DMS153 (cell line): ENCODE measurements around the gene MYH6.
A peak's percentile ranks its signal among the peaks of the same experiment; 100 is the strongest.

Experiments
- DNase-seq: peaks from one replicate; lab custom pipeline; 2025; lab: John Stamatoyannopoulos, UW

MYH6 gene

DNA sequence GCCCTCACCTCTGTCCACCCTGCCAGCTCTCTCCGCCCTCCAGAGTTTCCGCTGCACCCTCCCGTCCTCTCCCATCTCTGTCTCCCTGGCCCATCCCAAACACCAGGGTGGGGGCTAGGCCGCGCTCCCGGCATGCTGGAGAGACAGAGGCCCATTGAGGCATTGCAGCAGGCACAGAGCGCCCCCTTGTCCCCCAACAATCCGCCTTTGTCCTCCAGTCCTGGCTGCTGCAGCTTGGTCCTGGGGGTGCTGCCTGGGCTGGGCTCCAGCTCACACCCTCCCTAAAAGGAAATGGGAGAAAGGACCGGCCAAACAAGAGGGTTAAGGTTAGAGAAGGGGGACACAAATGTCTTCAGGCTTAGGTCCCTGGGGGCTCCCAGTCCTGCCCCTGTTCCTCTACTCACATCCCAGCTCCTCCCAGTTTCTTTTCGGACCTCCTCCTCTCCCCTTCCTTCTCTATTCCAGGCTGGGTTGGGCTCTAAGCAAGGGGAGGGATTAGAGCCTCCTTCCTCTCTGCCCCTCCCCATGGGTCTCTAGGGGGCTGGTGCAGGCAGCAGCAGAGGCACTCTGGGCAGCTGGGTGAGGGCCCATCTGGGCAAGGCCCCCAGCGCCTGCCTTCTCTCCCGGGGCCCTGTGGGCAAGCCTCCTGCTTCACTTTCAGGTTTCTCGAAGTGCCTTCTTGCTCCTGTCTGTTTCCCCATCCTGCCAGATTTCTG is 31.4 kb downstream of the MYH6 start, which contains the start of gene CMTM5:
Gene CMTM5, plus strand, starts transcription at position 565 of the 716 bp plus-strand sequence. CDS start 206 bp downstream, outside the sequence.
- DNase-seq = no peak

DNA sequence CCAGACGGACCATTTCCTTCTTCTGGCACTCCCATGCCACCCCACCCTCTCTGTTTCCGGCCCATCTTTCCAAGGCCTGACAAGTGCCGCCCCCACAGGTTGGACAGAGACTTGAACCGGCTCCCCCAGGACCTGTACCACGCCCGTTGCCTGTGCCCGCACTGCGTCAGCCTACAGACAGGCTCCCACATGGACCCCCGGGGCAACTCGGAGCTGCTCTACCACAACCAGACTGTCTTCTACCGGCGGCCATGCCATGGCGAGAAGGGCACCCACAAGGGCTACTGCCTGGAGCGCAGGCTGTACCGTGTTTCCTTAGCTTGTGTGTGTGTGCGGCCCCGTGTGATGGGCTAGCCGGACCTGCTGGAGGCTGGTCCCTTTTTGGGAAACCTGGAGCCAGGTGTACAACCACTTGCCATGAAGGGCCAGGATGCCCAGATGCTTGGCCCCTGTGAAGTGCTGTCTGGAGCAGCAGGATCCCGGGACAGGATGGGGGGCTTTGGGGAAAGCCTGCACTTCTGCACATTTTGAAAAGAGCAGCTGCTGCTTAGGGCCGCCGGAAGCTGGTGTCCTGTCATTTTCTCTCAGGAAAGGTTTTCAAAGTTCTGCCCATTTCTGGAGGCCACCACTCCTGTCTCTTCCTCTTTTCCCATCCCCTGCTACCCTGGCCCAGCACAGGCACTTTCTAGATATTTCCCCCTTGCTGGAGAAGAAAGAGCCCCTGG is 32.4 kb downstream of the MYH6 start:
- no peak for DNase-seq

DNA sequence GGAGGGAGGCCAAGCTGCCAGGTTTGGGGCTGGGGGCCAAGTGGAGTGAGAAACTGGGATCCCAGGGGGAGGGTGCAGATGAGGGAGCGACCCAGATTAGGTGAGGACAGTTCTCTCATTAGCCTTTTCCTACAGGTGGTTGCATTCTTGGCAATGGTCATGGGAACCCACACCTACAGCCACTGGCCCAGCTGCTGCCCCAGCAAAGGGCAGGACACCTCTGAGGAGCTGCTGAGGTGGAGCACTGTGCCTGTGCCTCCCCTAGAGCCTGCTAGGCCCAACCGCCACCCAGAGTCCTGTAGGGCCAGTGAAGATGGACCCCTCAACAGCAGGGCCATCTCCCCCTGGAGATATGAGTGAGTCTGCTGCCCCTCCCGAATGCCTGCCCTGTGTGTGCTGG is 35.0 kb downstream of the MYH6 start:
- DNase-seq = no peak

DNA sequence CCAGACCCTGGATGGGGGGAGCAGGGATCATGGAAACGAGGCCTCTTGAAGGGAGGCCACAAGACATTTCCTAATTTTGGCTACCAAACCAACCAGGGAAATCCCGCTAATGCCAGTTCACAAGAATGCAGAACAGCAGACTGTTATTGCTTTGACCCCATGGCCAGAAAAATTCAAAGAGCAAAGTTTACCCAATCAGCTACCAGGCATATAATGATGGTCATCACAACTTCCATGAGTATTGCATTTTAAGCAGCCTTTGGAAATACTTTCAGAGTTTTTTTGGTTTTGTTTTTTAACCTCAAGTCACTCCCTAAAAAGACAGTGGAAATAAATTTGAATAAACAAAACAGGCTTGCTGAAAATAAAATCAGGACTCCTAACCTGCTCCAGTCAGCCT is 35.6 kb downstream of the MYH6 start, which contains the start of gene IL25:
Gene IL25, plus strand, starts transcription at position 301 of the 400 bp plus-strand sequence.
- no peak for DNase-seq

DNA sequence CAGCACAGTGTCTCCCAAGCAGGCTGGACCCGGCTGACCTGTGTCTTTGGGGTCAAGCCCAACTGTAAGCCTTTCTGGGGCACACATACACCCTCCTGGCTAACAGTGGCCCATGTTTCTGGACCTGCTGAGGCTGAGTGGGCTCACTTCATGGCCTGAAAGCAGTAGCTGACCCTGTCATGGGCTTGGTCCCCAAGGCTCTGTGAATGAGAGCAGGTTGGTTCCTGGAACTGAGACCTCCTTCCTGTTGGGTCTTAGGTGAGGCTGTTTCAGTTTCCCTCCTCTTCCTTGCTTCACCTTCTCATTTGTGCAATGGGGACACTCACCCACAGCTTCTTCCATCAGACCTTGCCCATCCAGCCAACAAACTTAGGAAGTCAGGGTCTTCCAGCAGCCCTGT is 36.2 kb downstream of the MYH6 start:
- no peak for DNase-seq

DNA sequence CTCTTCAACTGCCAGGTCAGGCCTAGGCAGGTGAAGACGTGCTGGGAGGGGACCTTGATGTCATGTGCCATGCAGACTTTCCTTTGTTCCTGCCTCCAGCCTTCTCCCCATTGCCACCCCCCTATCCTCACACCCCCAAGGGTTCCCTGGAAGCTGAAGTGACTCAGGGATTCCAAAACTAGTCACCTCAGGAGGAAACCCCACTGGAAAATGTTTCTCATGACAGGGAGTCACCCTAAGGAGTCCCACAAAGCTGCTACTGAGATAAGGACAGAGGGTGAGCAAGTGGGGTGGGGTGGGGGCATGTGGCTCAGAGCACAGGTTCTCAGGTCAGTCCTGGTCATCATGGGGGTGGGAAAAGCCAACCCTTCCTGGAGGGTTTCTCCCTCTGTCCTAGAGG is 37.9 kb downstream of the MYH6 start:
- DNase-seq = no peak

DNA sequence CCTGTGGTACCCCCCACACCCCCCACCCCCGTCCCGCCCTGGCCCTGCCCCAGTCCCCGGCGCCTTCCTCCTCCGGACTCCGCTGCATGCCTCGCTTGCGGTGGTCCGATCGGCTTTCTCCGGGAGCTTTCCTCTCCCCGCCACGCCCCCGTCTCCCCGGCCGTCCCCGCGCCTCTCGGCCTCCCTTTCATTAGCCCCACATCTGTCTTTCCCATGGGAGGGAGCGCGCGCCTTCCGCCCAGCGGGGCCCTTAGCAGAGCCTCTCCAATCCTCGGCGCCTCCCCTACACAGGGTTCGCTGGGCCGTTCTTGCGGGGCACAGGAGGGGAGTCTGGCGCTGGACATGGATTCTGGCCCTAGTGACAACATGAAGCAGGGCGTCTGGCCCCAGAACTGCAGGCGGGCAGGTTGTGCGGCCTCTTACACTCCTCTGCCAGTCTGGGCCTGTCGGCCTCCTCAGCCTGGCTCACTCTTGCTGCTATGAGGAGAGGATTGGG is 41.6 kb downstream of the MYH6 start:
- peak; percentile 54 for DNase-seq

DNA sequence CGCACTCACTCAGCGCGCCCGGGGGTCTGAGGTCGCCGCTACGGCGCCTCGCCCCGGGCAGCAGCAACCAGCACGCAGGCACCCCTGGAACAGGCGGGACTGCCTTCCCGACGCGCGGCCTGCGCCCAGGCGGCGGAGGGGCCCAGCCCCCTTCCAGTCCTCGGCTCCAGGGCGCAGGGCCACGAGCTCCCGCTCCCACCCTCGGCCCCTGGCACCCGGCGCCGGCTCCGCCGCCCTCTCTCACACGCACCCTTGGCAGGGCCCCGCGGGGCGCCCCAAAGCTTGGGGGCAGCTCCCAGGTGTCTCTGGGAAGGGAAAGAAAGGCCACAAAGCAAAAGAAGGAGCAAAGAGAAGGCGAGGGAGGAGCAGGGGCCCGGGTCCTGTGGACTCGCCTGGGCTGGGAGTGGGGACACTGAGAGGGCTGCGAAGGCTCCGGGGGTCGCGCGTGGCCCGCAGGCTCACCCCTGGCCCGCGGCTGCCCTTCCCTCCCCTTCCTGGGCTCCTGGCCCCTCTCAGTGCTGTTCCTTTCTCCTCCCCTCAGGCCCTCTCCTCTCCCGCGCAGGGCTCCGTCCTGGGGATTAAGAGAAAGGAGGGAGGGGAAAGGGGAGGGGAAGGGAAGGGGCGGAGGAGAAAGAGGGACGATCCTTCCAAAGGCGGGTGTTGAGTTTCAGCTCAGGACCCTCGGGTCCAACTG is 42.2 kb downstream of the MYH6 start:
- peak; percentile 54 for DNase-seq

DNA sequence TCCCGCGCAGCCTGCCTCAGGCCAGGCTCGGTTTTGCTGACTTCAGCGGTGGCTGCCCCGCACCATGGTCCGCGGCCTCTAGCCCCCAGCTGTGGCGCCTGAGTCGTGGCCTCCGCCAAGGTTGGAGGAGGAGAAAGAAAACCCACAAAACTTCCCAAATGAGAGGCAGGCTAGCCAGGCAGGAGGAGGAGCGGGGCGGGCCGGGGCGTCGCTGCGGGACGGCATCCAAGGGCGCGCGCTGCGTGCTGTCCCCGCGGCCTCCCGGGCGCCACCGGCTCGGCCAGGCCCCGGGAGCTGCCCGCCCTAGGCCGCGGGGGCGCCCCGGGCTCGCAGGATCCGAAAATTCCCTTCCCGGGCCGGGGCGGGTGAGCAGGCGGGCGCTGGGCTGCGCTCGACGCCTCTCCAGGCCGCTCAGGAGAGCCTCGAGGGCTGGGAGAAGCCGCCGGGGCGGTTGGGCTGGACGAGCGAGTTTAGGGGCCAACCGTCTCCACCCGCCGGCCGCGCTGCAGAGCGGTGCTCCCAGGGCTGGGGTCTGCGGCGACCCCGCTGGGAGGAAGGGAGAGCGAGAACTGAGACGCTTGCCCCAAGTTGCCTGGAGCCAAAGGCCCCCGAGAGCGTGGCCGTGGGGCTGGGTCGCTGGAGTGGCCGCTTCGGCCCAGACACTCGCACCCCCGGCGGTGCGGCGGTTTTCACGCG is 42.9 kb downstream of the MYH6 start, which contains the start of gene EFS:
Gene EFS, minus strand, starts transcription at position 137 of the 696 bp plus-strand sequence. CDS start 147 bp downstream, outside the sequence.
- DNase-seq = no peak

DNA sequence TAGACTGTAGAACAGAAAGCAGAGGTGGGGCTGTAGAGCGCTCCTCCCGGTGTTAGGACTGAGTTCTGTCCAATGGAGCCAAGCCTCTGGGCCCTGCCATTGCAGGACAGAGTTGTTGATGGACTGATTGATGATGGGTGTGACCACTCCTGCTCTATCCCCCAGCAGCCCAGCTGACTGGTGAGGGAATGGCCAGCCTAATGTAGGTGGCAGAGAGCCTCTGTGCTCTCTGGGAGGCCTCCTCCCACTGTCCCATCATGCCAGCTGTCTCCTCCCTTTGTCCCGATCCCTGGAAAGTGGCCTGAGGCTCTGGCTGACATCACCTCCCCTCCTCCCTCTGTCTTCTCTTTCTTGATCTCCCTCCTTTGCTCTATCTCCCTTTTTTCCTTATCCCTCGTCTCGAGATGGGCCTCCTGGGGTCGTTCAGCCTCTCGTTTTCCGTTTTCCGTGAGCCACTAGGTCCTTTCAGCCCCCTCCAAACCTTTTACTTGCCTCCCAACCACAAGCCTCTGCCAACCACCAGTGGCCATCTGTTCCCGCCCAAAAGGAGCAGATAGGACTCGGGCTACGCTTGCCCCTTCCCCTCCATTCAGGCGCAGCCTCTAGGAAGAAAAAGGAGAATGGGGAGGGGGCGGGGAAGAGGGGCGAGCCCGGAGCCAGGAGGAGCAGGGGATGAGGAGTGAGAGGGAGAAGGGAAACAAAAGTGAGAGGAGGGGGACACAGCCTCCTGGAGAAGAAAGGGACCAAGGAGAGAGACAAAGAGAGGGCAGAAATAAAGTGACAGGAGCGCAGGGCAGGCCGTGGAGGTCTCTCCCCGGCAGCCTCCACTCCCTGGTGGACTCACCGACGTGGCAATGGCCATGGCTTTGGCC is 43.7 kb downstream of the MYH6 start:
- DNase-seq = peak; percentile 27

DNA sequence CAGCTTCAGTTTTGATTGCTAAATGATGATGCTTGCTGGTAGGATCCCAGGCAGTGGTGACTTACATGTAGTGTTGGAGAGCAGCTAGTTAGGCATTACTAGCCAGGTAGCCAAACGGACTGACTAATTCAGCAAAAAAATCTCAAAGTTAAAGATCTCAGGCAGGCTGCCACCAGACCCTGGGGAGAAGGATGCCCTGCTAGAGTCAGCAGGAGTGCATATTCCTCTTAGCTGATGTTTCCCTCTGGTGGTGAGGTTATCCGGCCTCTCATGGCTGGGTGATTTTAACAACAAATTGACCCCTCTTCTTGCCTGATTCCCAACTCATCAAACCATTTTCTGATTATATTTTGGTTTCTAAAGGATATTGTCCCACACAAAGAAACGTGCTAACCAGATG is 45.9 kb downstream of the MYH6 start:
- no peak for DNase-seq

DNA sequence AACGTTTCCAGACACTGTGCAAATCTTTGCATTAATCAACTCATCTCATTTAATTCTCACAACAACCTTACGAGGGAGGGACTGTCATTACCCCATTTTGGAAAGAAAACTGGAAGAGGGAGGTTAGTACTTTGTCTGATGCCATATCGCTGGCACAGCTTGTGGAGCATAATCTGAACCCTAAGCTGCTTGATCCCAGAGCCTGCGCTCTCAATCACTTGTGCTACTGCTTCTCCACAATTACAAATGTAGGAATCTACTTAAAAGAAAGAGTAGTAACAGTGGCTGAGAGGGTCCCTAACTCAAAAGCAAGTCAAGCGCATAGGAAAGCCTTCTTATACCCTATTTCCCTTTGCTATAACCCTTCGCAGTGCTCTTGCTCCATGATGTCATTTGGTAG is 46.3 kb downstream of the MYH6 start:
- DNase-seq = no peak

DNA sequence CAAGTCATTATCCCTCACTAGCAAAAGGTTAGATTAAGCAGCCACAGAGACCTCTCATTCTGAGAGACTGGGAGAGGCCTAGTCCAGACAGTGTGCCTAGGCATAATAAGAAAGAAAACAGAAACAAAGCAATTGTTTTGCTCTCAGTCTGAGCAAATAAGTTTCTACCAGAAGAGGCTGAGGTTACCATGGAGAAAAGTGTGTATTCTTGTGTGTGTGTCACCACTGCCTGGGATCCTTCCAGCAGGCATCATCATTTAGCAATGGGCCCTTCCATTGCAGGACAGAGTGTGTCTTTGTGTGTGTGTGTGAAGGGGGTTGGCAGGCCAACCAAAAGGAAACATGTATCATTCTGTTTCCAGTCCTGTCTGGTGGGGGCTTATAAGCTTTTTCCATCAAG is 46.8 kb downstream of the MYH6 start:
- DNase-seq = no peak

DNA sequence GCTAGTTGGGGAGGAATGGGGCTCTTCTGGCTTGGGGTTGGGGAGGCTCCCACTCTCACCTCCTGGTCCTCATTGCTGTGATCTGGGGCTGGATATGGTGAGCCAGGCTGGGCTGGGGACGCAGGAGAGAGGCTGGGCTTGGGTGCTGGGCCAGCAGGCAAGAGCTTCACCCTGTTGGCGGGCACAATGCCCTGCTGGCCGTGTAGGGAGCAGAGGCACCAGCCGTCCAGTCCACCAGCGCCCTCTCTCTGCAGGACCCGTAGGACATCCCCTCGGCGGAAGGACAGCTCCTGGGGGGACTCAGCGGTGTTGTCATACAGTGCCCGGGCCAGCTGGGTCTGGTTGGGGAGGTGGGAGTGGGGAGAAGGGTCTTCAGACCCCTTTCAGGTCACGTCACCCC is 47.6 kb downstream of the MYH6 start:
- no peak for DNase-seq

DNA sequence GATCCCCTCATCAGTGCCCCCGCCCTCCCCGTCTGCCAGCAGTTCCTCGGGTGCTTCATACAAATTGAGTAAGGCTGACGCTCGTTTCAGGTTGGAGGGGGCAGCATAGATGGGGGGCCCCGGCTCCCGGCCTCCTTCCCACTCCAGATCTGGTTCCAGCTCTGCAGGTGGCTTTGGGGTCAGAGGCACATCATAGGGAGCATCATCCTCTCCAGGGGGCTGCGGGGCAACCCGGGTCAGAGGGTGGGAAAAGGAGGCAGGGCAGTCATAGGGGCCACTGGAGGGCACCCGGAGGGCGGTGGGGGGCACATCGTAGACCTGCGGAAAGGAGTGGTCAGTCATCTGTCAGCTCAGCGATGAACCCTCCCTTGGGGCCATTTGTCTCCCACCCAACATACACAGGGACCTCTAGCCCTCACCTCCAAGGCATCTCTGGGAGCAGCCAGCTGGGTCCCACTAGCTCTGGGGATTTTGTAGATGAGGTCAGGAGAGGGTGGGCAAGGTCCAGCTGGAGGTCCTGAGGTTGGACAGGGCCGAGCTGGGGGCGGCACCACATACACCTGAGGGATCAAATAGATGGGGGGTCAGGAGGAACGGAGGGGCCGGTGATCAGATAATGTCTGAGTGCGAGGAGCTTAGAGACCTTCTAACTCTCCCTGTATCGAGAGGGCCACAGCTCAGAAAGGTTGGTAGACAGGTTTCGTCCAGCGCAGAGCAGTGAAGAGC is 48.2 kb downstream of the MYH6 start:
- DNase-seq = no peak

DNA sequence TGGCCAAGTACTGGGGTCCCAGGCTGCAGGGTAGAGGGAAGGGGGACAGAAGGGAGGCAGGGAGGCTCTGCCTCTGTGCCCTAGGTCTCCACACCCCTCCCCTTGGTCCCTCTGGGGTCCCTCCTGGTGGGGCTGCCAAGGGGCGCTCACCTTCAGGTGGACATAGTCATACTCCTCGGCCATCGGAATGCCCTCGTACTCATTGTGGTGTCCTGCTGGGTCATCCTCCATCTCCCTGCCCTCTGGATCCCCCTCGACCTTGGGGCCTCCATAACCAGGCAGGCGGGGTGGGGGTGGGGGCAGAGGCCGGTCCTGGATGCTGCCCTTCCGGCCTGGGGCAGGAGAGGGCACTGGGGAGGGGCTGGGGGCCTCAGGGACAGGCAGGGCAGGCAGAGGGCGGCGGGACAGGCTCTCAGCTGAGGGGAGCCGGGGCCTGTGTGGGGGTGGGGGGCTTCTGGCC is 48.9 kb downstream of the MYH6 start:
- DNase-seq = no peak

DNA sequence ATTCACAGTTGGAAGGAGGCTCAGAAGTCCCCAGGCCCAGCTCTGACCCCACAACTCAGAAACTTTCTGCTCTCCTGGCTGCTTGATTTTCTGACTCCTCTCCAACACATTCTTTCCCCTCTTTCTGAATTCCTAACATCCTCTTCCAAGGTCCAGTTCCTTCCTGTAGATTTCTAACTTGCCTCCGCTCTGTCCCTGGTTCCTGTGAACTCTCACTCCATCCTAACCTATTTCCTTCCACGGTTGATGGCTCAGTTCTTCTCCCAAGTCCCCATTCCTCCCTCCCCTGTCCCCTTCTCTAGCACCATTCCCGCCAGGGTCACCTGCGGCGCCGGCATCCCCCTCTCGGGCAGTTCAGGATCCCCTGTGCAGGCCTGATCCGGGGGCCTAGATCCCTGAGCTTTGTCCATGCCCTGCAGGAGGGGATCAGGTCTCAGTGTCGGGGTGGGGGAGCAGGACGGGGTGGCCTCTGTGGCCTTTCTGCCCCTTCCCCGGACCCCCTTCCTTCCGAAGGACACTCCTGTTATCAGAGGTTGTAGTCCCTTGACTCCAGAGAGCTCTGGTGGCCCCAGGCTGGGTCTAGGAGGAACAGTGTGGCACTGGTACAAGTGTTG is 49.4 kb downstream of the MYH6 start:
- DNase-seq = no peak

DNA sequence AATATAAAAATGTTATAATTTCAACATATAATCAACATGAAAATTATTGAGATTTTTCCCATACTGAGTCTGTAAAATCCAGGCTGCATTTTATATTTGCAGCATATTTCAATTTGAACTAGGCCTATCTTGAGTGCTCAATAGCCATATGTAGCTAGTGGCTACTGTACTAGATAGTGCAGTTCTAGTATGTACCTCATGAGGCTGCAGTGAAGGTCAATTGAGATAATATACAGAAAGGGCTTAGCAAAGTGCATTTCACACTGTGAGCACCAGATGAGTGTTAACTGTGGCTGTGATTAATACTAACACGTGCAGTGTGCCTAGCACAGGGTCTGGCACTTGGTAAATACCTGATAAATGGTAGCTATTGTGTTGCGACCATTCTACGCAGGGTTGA is 50.0 kb downstream of the MYH6 start:
- DNase-seq = no peak

DNA sequence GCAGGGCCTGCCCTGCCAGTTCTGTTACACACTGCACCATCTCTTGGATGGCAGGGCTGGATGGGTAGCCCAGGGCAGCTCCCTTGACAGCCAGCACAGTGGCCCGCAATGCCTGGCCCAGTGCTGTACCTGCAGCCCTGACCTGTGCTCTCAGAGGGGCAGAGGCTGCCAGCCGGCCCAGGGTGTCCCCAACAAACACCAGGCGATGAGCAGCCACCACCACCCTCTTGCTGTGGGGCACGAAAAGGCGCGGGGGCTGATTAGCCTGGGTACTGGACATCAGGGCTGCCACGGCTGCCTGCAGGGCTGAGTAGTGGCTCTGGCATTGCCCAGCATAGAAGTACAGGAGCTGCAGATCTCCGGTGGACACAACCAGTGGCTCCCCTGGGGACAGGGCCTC is 50.8 kb downstream of the MYH6 start:
- no peak for DNase-seq

DNA sequence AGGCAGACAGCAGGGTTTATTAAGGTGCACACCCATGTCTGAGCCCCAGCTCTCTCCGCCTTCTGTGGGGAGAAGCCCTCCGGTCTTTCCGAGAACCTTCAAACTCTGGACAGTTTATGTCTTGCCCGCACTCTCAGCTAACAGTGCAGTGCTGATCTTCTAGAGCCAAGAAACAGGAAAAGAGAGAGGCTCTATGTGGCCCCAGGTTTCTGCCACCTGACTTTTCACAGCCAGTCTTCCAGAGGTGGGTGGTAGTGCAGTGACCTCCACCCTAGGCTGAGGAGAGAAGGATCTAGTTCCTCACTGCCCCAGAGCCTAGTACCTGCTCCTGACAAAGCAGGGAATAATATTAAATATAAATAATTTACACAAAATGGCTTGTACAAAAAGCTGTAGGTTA is 51.4 kb downstream of the MYH6 start:
- DNase-seq = no peak
